GM12865 (cell line): ENCODE measurements around the gene PLA2G7.

ENCODE experiments used
- DNase-seq: peaks from one replicate; pipeline ENCODE4 v3.0.0; 2010; ENCODE audit warnings: low read depth
- H3K4me3 ChIP-seq: 2 replicates; pipeline ENCODE4 v1.5.1; 2011; ENCODE audit warnings: mild to moderate bottlenecking, low read depth, low read length, control low read depth
- TF ChIP-seq, protein P1 (sequence below): IDR thresholded peaks from 2 replicates; pipeline ENCODE4 v1.5.1; 2011; ENCODE audit warnings: low read length, control low read depth, low read depth, inconsistent platforms; ENCODE audit not compliant: insufficient read depth; ENCODE audit errors: missing control alignments

Gene PLA2G7

DNA sequence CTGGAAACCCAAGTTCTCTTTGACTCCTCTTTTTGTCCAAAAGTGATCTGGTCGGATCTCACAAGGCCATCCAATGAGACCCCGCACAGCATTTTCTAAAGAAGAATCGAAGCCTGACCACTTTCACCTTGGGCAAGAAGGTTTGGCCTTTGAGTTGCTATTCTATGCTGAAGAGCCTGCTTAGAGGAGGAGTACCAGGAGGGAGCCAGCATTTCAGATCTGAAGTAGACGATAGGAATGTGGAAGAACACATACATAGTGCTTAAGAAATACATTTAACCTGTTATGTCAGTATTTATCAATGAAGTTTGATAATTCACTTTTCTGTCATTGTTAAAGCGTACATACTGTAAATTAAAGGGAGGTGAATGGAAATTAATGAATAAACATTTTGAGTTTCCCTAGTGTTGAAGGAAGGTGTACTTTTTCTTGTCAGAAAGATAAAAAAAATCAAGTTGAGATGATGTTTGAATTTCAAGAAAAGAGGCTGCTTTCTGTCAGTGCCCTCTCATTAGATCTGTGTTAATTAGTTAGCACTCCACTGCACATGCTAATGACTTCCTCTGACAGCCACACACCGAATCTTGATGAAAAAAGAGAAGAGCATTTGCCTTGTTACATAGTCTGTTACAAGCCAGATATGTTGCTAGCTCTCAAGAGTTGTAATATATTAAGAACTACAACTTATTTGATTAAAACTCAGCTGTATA, 58.4 kb downstream of the PLA2G7 start:
- DNase-seq = no peak
- TF ChIP-seq, protein P1, sequence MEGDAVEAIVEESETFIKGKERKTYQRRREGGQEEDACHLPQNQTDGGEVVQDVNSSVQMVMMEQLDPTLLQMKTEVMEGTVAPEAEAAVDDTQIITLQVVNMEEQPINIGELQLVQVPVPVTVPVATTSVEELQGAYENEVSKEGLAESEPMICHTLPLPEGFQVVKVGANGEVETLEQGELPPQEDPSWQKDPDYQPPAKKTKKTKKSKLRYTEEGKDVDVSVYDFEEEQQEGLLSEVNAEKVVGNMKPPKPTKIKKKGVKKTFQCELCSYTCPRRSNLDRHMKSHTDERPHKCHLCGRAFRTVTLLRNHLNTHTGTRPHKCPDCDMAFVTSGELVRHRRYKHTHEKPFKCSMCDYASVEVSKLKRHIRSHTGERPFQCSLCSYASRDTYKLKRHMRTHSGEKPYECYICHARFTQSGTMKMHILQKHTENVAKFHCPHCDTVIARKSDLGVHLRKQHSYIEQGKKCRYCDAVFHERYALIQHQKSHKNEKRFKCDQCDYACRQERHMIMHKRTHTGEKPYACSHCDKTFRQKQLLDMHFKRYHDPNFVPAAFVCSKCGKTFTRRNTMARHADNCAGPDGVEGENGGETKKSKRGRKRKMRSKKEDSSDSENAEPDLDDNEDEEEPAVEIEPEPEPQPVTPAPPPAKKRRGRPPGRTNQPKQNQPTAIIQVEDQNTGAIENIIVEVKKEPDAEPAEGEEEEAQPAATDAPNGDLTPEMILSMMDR = no peak
- H3K4me3 ChIP-seq = no peak overlapping the region

DNA sequence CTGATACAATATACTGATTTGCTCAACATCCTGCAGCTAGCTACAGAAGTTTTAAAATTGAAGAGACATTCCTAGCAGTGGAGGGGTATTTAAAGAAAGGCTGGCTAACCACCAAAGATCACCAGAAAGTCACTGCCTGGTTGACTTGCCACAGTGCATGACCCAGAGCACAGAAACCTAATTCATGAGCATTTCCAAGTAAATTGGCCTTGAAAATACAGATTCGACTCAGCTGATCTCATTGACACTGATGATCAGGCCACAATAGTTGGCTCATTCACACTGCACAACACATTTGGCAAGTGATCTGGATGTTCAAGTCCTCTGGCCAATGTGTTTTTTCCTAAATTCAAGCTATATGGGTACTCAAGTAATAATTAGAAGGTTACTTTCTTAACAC, 60.8 kb downstream of the PLA2G7 start:
- H3K4me3 ChIP-seq = no peak overlapping the region
- no peak for DNase-seq
- TF ChIP-seq, protein P1 = no peak

DNA sequence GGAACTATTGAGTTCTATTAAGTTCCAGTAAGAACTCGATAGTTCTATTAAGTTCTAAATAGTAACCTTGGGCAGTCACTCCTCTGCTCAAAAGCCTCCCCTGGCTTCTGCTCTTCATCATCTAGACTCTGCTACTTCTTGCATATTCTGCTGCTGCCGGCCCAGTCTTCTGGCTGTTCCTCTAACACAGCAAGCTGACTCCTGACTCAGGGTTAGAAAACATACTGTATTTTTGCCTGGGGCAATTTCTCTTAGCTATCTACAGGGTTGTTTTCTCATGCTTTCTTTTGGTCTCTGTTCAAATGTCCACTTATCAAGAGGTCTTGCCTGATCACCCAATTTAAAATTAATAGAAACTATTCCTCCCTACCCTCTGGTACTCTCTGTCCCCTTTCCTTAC, 67.8 kb downstream of the PLA2G7 start:
- TF ChIP-seq, protein P1 = no peak
- no peak for DNase-seq
- no peak overlapping the region for H3K4me3 ChIP-seq

DNA sequence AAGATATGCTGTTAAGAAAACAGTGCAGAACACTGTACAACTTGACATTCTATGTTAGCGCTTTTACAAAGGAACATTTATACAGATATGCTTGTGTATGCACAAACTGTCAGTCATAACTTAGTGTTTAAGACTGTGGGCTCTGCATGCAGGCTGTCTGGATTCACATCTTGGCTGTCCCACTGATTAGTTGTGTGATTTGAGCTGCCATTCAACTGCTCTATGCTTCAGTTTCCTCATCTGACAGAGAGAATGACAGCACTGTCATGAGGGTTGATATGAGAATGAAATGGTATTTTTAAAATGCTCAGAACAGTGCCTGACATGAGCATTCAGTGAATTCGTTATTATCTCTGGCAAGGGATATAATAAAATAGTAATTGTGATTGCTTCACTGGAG, 73.7 kb downstream of the PLA2G7 start:
- TF ChIP-seq, protein P1 = no peak
- DNase-seq = no peak
- H3K4me3 ChIP-seq = no peak overlapping the region

DNA sequence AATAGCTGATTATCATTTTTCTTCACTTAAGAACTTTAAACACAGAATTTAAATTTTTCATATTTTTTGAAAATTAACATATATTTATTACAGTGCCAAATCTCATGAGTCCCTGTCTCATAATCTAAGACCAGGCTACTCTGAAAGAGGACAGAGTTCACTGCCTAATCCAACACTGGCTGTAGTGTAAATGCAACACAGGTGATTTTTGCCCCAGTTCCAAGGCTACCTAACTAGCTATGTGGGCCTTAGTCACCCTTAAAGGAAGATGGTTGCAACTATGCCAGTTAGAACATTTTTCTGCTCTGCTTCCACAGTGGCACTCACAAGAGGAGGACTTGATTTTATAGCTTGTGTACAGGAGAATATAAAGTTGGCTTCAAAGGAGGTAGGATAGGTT, 77.5 kb downstream of the PLA2G7 start:
- no peak for DNase-seq
- no peak overlapping the region for H3K4me3 ChIP-seq
- TF ChIP-seq, protein P1 = no peak

DNA sequence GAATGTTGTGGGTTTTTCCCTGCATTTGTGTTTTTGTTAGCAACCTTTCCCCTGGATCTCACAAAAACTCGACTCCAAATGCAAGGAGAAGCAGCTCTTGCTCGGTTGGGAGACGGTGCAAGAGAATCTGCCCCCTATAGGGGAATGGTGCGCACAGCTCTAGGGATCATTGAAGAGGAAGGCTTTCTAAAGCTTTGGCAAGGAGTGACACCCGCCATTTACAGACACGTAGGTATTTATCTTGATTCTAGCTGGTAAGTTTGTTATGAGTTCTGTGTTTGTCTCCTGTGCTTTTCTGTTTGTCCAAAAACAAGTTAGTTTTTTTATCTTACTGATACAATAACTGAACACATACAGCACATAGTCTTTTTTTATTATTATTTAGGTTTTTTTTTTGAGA, 79.4 kb downstream of the PLA2G7 start:
- H3K4me3 ChIP-seq = no peak overlapping the region
- DNase-seq = peak; percentile 9
- TF ChIP-seq, protein P1 = no peak
